HG02943 (cell line): ENCODE measurements around the gene ATP6V1F.

Experiments
- ATAC-seq: cut with Tn5 transposase; IDR thresholded peaks from one replicate; pipeline ENCODE4 v1.9.1; 2021; ENCODE audit warnings: mild to moderate bottlenecking, low read depth, moderate library complexity; ENCODE audit not compliant: unreplicated experiment

ATP6V1F gene

GRCh38 chr7:128914566-128915151 lies 52.0 kb downstream of the ATP6V1F start:
- ATAC-seq, result no peak

GRCh38 chr7:128915271-128915819 lies 52.7 kb downstream of the ATP6V1F start:
- no peak for ATAC-seq
